Neuronal stem cell (in vitro differentiated cells): ENCODE results near the gene CT45A2. TPM values are rescaled to one million over a fixed set of nuclear protein-coding genes. Genes with fewer than 3 reads are reported as not detected.
"Not testable (repeated sequence)": the region's sequence is repeated elsewhere in the genome, so short reads cannot be mapped to it uniquely, and the experiment has no call there.

Experiments
- DNase-seq: peaks from one replicate; pipeline ENCODE4 v3.0.0-alpha.2; 2013; ENCODE audit warnings: low spot score
- H2AFZ ChIP-seq: one replicate; pipeline ENCODE4 v1.6.1; 2013; ENCODE audit warnings: mild to moderate bottlenecking, low read length, inconsistent platforms
- H2AK5ac ChIP-seq: 2 replicates; pipeline ENCODE4 v1.6.1; 2013; ENCODE audit warnings: low read depth, mild to moderate bottlenecking, inconsistent platforms, low read length, moderate library complexity, mixed read lengths
- H2BK120ac ChIP-seq: 2 replicates; pipeline ENCODE4 v1.6.1; 2013; ENCODE audit warnings: low read depth, mild to moderate bottlenecking, inconsistent platforms, low read length, moderate library complexity, mixed read lengths
- H2BK12ac ChIP-seq: one replicate; pipeline ENCODE4 v1.6.1; 2013; ENCODE audit warnings: low read length, inconsistent platforms
- H2BK15ac ChIP-seq: 2 replicates; pipeline ENCODE4 v1.6.1; 2013; ENCODE audit warnings: mild to moderate bottlenecking, low read length, inconsistent platforms, mixed read lengths
- H2BK5ac ChIP-seq: one replicate; pipeline ENCODE4 v1.6.1; 2013; ENCODE audit warnings: inconsistent platforms, mild to moderate bottlenecking, low read length, moderate library complexity
- H3K14ac ChIP-seq: one replicate; pipeline ENCODE4 v1.6.1; 2013; ENCODE audit warnings: low read length, inconsistent platforms
- H3K18ac ChIP-seq: 2 replicates; pipeline ENCODE4 v1.6.1; 2013; ENCODE audit warnings: low read length, inconsistent platforms
- H3K23ac ChIP-seq: 2 replicates; pipeline ENCODE4 v1.6.1; 2013; ENCODE audit warnings: low read depth, mild to moderate bottlenecking, mixed read lengths, low read length, inconsistent platforms; ENCODE audit not compliant: poor library complexity
- H3K27ac ChIP-seq: replicated peaks from 3 replicates; pipeline ENCODE4 v1.5.1; 2013; ENCODE audit warnings: low read length, inconsistent platforms
- H3K27me3 ChIP-seq, 3 experiments: 2 replicates each; pipeline ENCODE4 v1.6.1; 2013; ENCODE audit warnings: low read length in 3 of 3, mild to moderate bottlenecking in 2 of 3, inconsistent platforms in 1 of 3, low read depth in 1 of 3, mixed read lengths in 1 of 3, moderate library complexity in 1 of 3; ENCODE audit not compliant: control insufficient read depth in 3 of 3, insufficient read depth in 3 of 3
- H3K36me3 ChIP-seq, 2 donors: replicated peaks in 1 of 2; 2 replicates each; pipeline ENCODE4 v1.6.1; 2013; ENCODE audit warnings: low read length in 2 of 2; ENCODE audit not compliant: control insufficient read depth in 2 of 2, insufficient read depth in 2 of 2
- H3K4ac ChIP-seq: 2 replicates; pipeline ENCODE4 v1.6.1; 2013; ENCODE audit warnings: inconsistent platforms, mild to moderate bottlenecking, low read length, moderate library complexity
- H3K4me1 ChIP-seq, 2 donors: 1 replicate in 1 of 2; 2 replicates in 1 of 2; pipeline ENCODE4 v1.6.1; 2013; ENCODE audit warnings: low read length in 2 of 2, low read depth in 1 of 2; ENCODE audit not compliant: control insufficient read depth in 2 of 2, insufficient read depth in 1 of 2
- H3K4me2 ChIP-seq: one replicate; pipeline ENCODE4 v1.6.1; 2013; ENCODE audit warnings: mild to moderate bottlenecking, low read length, inconsistent platforms; ENCODE audit not compliant: insufficient read depth, poor library complexity, severe bottlenecking
- H3K4me3 ChIP-seq, 2 donors: 2 replicates each; pipeline ENCODE4 v1.5.1; 2013; ENCODE audit warnings: low read length in 2 of 2, mild to moderate bottlenecking in 2 of 2, inconsistent platforms in 1 of 2, moderate library complexity in 1 of 2
- H3K79me1 ChIP-seq: one replicate; pipeline ENCODE4 v1.6.1; 2013; ENCODE audit warnings: low read depth, mild to moderate bottlenecking, inconsistent platforms, low read length, moderate library complexity
- H3K9ac ChIP-seq: one replicate; pipeline ENCODE4 v1.6.1; 2013; ENCODE audit warnings: mild to moderate bottlenecking, low read depth, low read length, inconsistent platforms; ENCODE audit not compliant: poor library complexity
- H3K9me3 ChIP-seq, 2 donors: replicated peaks in 1 of 2; 2 replicates each; pipeline versions ENCODE3 to v1.6.1; 2013; ENCODE audit warnings: low read length in 2 of 2, mild to moderate bottlenecking in 2 of 2, inconsistent platforms in 1 of 2, low read depth in 1 of 2, mixed read lengths in 1 of 2, moderate library complexity in 1 of 2; ENCODE audit not compliant: control insufficient read depth in 2 of 2, insufficient read depth in 1 of 2
- H4K8ac ChIP-seq: one replicate; pipeline ENCODE4 v1.6.1; 2013; ENCODE audit warnings: low read depth, mild to moderate bottlenecking, inconsistent platforms, low read length, moderate library complexity
- H4K91ac ChIP-seq: one replicate; pipeline ENCODE4 v1.6.1; 2013; ENCODE audit warnings: low read length, low read depth, mild to moderate bottlenecking, inconsistent platforms; ENCODE audit not compliant: poor library complexity
- WGBS, 2 donors: extraction: QIAGEN DNeasy Blood & Tissue Kit; methylation state at CpG; one replicate each; pipeline ENCODE4 v1.1.7; 2013; ENCODE audit warnings: missing lambda C conversion rate in 2 of 2, mixed read lengths in 1 of 2; ENCODE audit not compliant: insufficient read length in 2 of 2, insufficient replicate concordance in 1 of 2; ENCODE audit errors: extremely low coverage in 2 of 2; 5-methylcytosine and 5-hydroxymethylcytosine counted together
- polyA plus RNA-seq, 2 experiments: library from polyadenylated mRNA; stranded (reverse); fragments of 200-250 nt; gene quantifications; one replicate each; pipeline ENCODE4 v1.2.3, GENCODE V29; 2013

Gene CT45A2
- not detected for polyA plus RNA-seq (2013, experiment 1 of 2)
- not detected for polyA plus RNA-seq (2013, experiment 2 of 2)

GRCh38 chrX:135819912-135820311 is at the start of gene CT45A2:
CT45A2 (minus strand) TSS chrX:135820012; CDS start chrX:135816265, 3,747 bp downstream.
- H3K27ac ChIP-seq, H3K18ac ChIP-seq, H4K8ac ChIP-seq, H2AK5ac ChIP-seq, H3K9ac ChIP-seq, H3K4ac ChIP-seq, H3K4me3 ChIP-seq, H2BK15ac ChIP-seq, H2BK120ac ChIP-seq, H2AFZ ChIP-seq, H3K36me3 ChIP-seq, H3K27me3 ChIP-seq, H3K4me1 ChIP-seq, H2BK12ac ChIP-seq, H3K14ac ChIP-seq, H3K9me3 ChIP-seq, H3K23ac ChIP-seq, H2BK5ac ChIP-seq, H4K91ac ChIP-seq, DNase-seq, H3K4me2 ChIP-seq, H3K79me1 ChIP-seq: not testable (repeated sequence)
- no CpG with 5 or more reads among the region's 17 CpGs for WGBS, 2 donors

GRCh38 chrX:135854438-135854837 is 34.6 kb upstream of the CT45A2 start, which contains the start of gene CT45A8:
CT45A8 (minus strand) TSS chrX:135854538; CDS start chrX:135850783, 3,755 bp downstream.
- not testable (repeated sequence) for H4K8ac ChIP-seq, H3K4me1 ChIP-seq, H3K23ac ChIP-seq, H3K36me3 ChIP-seq, H2BK15ac ChIP-seq, H3K27ac ChIP-seq, H3K27me3 ChIP-seq, DNase-seq, H3K14ac ChIP-seq, H3K4ac ChIP-seq, H2AK5ac ChIP-seq, H2BK120ac ChIP-seq, H3K18ac ChIP-seq, H3K9ac ChIP-seq, H3K9me3 ChIP-seq, H2BK5ac ChIP-seq, H3K4me2 ChIP-seq, H2AFZ ChIP-seq, H2BK12ac ChIP-seq, H3K4me3 ChIP-seq, H3K79me1 ChIP-seq, H4K91ac ChIP-seq
- WGBS, 2 donors: no CpG with 5 or more reads among the region's 17 CpGs

- not testable (repeated sequence) for H2BK12ac ChIP-seq, H3K14ac ChIP-seq, H3K9me3 ChIP-seq, H3K27ac ChIP-seq, H2AFZ ChIP-seq, H3K79me1 ChIP-seq, H4K8ac ChIP-seq, H3K4me1 ChIP-seq, H3K9ac ChIP-seq, H3K36me3 ChIP-seq, H3K27me3 ChIP-seq, H3K4me2 ChIP-seq, H3K4ac ChIP-seq, H2BK5ac ChIP-seq, H2AK5ac ChIP-seq, H4K91ac ChIP-seq, H2BK120ac ChIP-seq, H2BK15ac ChIP-seq, H3K23ac ChIP-seq, H3K4me3 ChIP-seq, DNase-seq, H3K18ac ChIP-seq
- no CpG with 5 or more reads among the region's 17 CpGs for WGBS, 2 donors
Measured at GRCh38 chrX:135837180-135837579, 17.4 kb upstream of the CT45A2 start, which contains the start of gene CT45A7. CT45A7 (minus strand) TSS chrX:135837280; CDS start chrX:135833533, 3,747 bp downstream.

GRCh38 chrX:135802687-135803086 is 17.1 kb downstream of the CT45A2 start, which contains the start of gene CT45A6:
CT45A6 (minus strand) TSS chrX:135802787; CDS start chrX:135798993, 3,794 bp downstream.
- H4K91ac ChIP-seq, H3K23ac ChIP-seq, H4K8ac ChIP-seq, H3K14ac ChIP-seq, H3K4me3 ChIP-seq, H2AFZ ChIP-seq, H2BK5ac ChIP-seq, H3K18ac ChIP-seq, H3K4ac ChIP-seq, H2BK15ac ChIP-seq, H3K36me3 ChIP-seq, H3K4me1 ChIP-seq, H2BK12ac ChIP-seq, H3K4me2 ChIP-seq, H2BK120ac ChIP-seq, H3K27me3 ChIP-seq, H2AK5ac ChIP-seq, H3K9ac ChIP-seq, H3K27ac ChIP-seq, DNase-seq, H3K9me3 ChIP-seq, H3K79me1 ChIP-seq: not testable (repeated sequence)
- no CpG with 5 or more reads among the region's 16 CpGs for WGBS, 2 donors
